Neural crest cell (in vitro differentiated cells): ENCODE measurements around the gene GFRA1. TPM values are rescaled to one million over a fixed set of nuclear protein-coding genes. Genes with fewer than 3 reads are reported as not detected.

Source experiments
- DNase-seq: peaks from one replicate; pipeline ENCODE4 v3.0.0; 2021; ENCODE audit warnings: low read depth, mixed read lengths, low spot score
- H3K27ac Mint-ChIP-seq: one replicate; pipeline ENCODE4 v1.8.0; 2021; ENCODE audit warnings: mild to moderate bottlenecking, mixed read lengths; ENCODE audit not compliant: unreplicated experiment
- H3K27me3 Mint-ChIP-seq: 2 replicates; pipeline ENCODE4 v1.8.0; 2021; ENCODE audit warnings: low read depth, mild to moderate bottlenecking, mixed read lengths
- H3K36me3 Mint-ChIP-seq: 2 replicates; pipeline ENCODE4 v1.8.0; 2021; ENCODE audit warnings: low read depth, mild to moderate bottlenecking, mixed read lengths
- H3K4me1 Mint-ChIP-seq: 2 replicates; pipeline ENCODE4 v1.8.0; 2021; ENCODE audit warnings: mixed read lengths
- H3K4me3 Mint-ChIP-seq: one replicate; pipeline ENCODE4 v1.8.0; 2021; ENCODE audit warnings: mild to moderate bottlenecking, mixed read lengths
- H3K9me3 Mint-ChIP-seq: 2 replicates; pipeline ENCODE4 v1.8.0; 2021; ENCODE audit warnings: mixed read lengths
- CTCF ChIP-seq: fragments of 200-600 bp; sonication (generic); conservative IDR thresholded peaks from 2 replicates; pipeline ENCODE4 v1.5.0; 2021; ENCODE audit warnings: antibody characterized with exemption, mild to moderate bottlenecking
- long read RNA-seq: library from polyadenylated mRNA; unstranded; transcript quantifications from one replicate; pipeline ENCODE4 v2.0.0, GENCODE V29; 2020
- total RNA-seq: library from RNA; stranded (reverse); gene quantifications from 2 replicates; pipeline ENCODE4 v1.2.1, GENCODE V29; 2021

Gene GFRA1
- total RNA-seq = 72.4 and 72.8 TPM in 2 replicates
- long read RNA-seq, full-length matches to known transcripts = 5 of 53 reads
- long read RNA-seq, partial matches to known transcripts = 23 of 53 reads
- long read RNA-seq, other reads (novel, unspliced or antisense) = 25 of 53 reads

DNA sequence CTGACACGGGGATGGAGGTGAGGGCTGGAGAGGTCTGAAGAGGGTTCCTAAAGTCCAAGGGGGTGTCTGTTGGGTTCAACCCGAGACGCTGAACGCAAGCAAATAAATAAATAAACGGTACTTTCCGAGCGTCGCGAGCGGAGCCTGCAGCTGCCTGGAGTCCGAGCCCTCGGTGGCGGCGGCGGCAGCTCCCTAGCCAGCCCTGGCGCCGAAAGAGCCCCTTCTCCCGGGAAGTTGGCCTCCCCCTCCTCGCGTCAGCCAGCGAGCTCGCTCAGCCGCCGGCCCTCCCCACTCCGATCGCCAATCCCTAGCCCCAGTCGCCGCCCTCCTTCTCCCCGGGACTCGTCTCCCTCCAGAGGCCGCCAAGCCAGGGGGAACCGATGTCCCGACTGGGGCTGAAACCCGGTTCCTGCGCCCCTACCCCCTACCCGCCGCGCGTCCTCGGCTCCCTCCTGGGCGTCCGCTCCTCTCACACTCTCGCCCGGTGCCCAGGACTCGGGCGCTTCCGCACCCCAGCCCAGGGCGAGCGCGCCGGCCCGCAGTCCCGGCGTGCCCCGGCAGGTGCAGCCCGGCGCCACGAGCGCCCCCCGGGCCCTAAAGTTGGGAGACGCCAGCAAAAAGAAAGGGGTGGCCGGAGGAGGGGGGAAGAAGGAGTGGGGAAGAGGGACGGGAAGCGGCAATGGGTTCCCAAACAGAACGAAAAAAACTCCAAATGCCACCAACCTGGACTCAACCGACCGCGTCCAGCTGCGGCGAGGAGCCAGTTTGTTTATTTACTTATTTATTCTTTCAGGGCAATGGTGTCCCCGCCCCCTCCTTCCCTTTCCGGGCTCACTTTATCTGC is at the start of gene GFRA1:
TSS of gene GFRA1 (minus strand) at position 767 of the 844 bp plus-strand sequence. CDS start 1,177 bp downstream, outside the sequence.
- H3K36me3 Mint-ChIP-seq = peaks cover 12% of the 10 kb centered on the region
- peak; percentile 36 for DNase-seq
- TF ChIP-seq CTCF = peak; percentile 58
- H3K4me3 Mint-ChIP-seq = peak within 1 kb of the TSS; percentile 95
- H3K4me1 Mint-ChIP-seq = peaks cover 39% of the 10 kb centered on the region
- peak within 1 kb of the TSS; percentile 89 for H3K27ac Mint-ChIP-seq
- no peaks in the 10 kb centered on the region for H3K9me3 Mint-ChIP-seq
- H3K27me3 Mint-ChIP-seq = peaks cover 56% of the 10 kb centered on the region

- H3K36me3 Mint-ChIP-seq = no peaks in the 10 kb centered on the region
- no peak overlapping the region for H3K4me3 Mint-ChIP-seq
Measured at GRCh38 chr10:116316503-116316902, 43.5 kb upstream of the GFRA1 start.

GRCh38 chr10:116312548-116312947 is 39.5 kb upstream of the GFRA1 start:
- DNase-seq = no peak
- TF ChIP-seq CTCF = no peak
- Mint-ChIP-seq H3K9me3 (no peaks in the 10 kb centered on the region), H3K4me3 (no peak overlapping the region), H3K36me3 (no peaks in the 10 kb centered on the region), H3K27me3 (no peaks in the 10 kb centered on the region), H3K4me1 (peaks cover 6% of the 10 kb centered on the region), H3K27ac (no peak overlapping the region)

More at GRCh38 chr10:116316503-116316902, 43.5 kb upstream of the GFRA1 start:
- H3K9me3 Mint-ChIP-seq = no peaks in the 10 kb centered on the region
- peaks cover 6% of the 10 kb centered on the region for H3K4me1 Mint-ChIP-seq
- H3K27ac Mint-ChIP-seq = no peak overlapping the region
- no peaks in the 10 kb centered on the region for H3K27me3 Mint-ChIP-seq
- TF ChIP-seq CTCF = no peak
- no peak for DNase-seq

DNA sequence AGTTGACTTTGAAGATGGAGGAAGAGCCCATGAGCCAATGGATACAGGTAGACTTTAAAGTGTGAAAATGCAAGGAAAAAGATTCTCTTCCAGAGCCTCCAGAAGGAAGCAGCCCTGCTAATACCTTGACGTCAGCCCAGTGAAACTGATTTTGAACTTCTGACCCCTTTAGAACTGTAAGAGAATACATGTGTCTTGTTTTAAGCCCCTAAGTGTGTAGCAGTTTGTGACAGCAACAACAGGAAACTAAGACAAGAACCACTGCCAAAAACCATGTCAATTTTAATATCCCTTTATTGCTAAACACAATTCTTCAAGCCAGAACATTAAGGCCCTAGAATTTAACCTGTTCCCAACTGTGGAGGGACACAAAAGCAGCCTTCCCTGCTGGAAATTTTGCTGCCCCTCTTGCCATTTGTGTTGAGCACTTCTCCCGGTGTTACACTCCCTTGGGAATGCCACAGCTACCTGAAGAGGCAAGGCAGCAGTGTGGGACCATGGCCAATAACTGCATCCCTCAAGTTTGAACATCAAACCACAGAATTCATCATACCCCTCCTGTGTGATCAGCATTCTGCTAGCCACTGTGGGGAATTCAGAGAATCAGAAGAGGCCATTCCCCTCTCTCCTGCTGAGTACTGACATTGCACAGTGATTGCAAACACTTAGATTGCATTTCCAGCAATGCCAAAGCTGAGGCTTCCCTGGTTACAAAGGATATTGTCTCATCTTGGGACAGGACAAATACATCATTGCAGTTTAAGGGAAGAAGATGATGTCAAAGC is 38.9 kb upstream of the GFRA1 start:
- no peaks in the 10 kb centered on the region for H3K36me3 Mint-ChIP-seq
- no peak overlapping the region for H3K4me3 Mint-ChIP-seq
- no peaks in the 10 kb centered on the region for H3K9me3 Mint-ChIP-seq
- peaks cover 6% of the 10 kb centered on the region for H3K4me1 Mint-ChIP-seq
- no peak overlapping the region for H3K27ac Mint-ChIP-seq
- no peak for DNase-seq
- H3K27me3 Mint-ChIP-seq = no peaks in the 10 kb centered on the region
- TF ChIP-seq CTCF = no peak

DNA sequence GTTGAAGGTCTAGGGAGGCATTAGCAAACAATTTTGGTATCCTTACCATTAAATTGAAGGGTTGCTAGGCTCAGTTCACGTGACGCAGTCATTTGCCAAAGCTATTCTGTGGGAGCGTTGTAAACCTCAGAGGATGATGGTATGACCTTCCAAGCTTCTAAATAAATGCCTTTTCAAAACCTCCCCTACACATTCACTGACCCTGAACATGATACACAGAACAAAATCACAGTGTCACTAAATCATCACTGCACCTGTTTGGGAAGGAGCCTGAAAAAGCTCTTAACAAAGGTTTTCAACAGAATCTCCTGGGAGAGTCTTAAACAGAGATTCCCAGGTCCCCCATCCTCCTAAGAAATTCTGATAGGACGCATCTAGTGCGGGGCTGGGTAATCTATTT is 38.0 kb upstream of the GFRA1 start:
- no peak for TF ChIP-seq CTCF
- no peak for DNase-seq

More for the DNA sequence above, 38.0 kb upstream of the GFRA1 start:
- H3K27ac Mint-ChIP-seq = no peak overlapping the region
- no peaks in the 10 kb centered on the region for H3K27me3 Mint-ChIP-seq
- no peaks in the 10 kb centered on the region for H3K36me3 Mint-ChIP-seq
- H3K4me1 Mint-ChIP-seq = no peaks in the 10 kb centered on the region
- H3K4me3 Mint-ChIP-seq = no peak overlapping the region
- no peaks in the 10 kb centered on the region for H3K9me3 Mint-ChIP-seq
